ENCODE data around the gene RGL2. TPM values are rescaled to one million over a fixed set of nuclear protein-coding genes. Genes with fewer than 3 reads are reported as not detected.
A peak's percentile ranks its signal among the peaks of the same experiment; 100 is the strongest.

RGL2 gene
- total and polyA plus RNA-seq, 2 of the 13 experiments (the other 11 are each of a cell fraction or from before 2014, with no cell fraction given): 22.9 to 47.4 TPM

GRCh38 chr6:33271468-33272274 lies 27.1 kb downstream of the RGL2 start, which contains the start of the genes RPS18 and VPS52 (continued):
- TF ChIP-seq ZNF609 (CRISPR knock-in tag; IDR thresholded peaks at IDR 0.05; ENCODE audit: borderline replicate concordance) (peak; percentile 41; the same call in 1 of the 2 replicates), BRF2 (CRISPR knock-in tag; IDR thresholded peaks at IDR 0.05) (peak; percentile 92), MIER2 (CRISPR knock-in tag; IDR thresholded peaks at IDR 0.05) (peak; percentile 78; the same call in 1 of the 2 replicates), ATM (IDR thresholded peaks at IDR 0.05; ENCODE audit: borderline replicate concordance) (no peak), ZBTB1 (CRISPR knock-in tag; IDR thresholded peaks at IDR 0.05; ENCODE audit: borderline replicate concordance) (no peak), ZNF562 (CRISPR knock-in tag; IDR thresholded peaks at IDR 0.05; ENCODE audit: borderline replicate concordance) (no peak), ZNF232 (CRISPR knock-in tag; IDR thresholded peaks at IDR 0.05; ENCODE audit: borderline replicate concordance) (peak; percentile 91; the same call in 1 of the 2 replicates), SOX13 (IDR thresholded peaks at IDR 0.05) (peak; percentile 58; the same call in 1 of the 2 replicates), SOX13 (CRISPR knock-in tag; conservative IDR thresholded peaks at IDR 0.05 in 1 of 2, IDR thresholded peaks at IDR 0.05 in 1 of 2) (peak in 1 of 2 experiments; percentile 35; a peak in 1 of 4 replicates), ZNF446 (CRISPR knock-in tag; IDR thresholded peaks at IDR 0.05) (peak; percentile 65), ZNF678 (CRISPR knock-in tag; IDR thresholded peaks at IDR 0.05) (peak; percentile 92), ZNF749 (CRISPR knock-in tag; IDR thresholded peaks at IDR 0.05; ENCODE audit: borderline replicate concordance) (peak; percentile 43; the same call in 1 of the 2 replicates), ZNF710 (CRISPR knock-in tag; IDR thresholded peaks at IDR 0.05; ENCODE audit: borderline replicate concordance) (no peak), ZNF670 (CRISPR knock-in tag; IDR thresholded peaks at IDR 0.05; ENCODE audit: borderline replicate concordance) (peak; percentile 93)

Measured in HepG2 (cell line).